Tongue (tissue), 2 donors: ENCODE results near the gene IL20RA. TPM values are rescaled to one million over a fixed set of nuclear protein-coding genes. Genes with fewer than 3 reads are reported as not detected.
"Not testable (repeated sequence)": the region's sequence is repeated elsewhere in the genome, so short reads cannot be mapped to it uniquely, and the experiment has no call there.

Experiments
- DNase-seq: peaks from one replicate; pipeline ENCODE4 v3.0.0-alpha.2; 2015
- total RNA-seq: library from RNA; depleted of rRNA; stranded (reverse); fragments of >200 nt; gene quantifications from one replicate; pipeline ENCODE4 v1.2.3, GENCODE V29; 2014

The IL20RA gene, protein sequence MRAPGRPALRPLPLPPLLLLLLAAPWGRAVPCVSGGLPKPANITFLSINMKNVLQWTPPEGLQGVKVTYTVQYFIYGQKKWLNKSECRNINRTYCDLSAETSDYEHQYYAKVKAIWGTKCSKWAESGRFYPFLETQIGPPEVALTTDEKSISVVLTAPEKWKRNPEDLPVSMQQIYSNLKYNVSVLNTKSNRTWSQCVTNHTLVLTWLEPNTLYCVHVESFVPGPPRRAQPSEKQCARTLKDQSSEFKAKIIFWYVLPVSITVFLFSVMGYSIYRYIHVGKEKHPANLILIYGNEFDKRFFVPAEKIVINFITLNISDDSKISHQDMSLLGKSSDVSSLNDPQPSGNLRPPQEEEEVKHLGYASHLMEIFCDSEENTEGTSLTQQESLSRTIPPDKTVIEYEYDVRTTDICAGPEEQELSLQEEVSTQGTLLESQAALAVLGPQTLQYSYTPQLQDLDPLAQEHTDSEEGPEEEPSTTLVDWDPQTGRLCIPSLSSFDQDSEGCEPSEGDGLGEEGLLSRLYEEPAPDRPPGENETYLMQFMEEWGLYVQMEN
- 4.6 TPM for total RNA-seq

DNA sequence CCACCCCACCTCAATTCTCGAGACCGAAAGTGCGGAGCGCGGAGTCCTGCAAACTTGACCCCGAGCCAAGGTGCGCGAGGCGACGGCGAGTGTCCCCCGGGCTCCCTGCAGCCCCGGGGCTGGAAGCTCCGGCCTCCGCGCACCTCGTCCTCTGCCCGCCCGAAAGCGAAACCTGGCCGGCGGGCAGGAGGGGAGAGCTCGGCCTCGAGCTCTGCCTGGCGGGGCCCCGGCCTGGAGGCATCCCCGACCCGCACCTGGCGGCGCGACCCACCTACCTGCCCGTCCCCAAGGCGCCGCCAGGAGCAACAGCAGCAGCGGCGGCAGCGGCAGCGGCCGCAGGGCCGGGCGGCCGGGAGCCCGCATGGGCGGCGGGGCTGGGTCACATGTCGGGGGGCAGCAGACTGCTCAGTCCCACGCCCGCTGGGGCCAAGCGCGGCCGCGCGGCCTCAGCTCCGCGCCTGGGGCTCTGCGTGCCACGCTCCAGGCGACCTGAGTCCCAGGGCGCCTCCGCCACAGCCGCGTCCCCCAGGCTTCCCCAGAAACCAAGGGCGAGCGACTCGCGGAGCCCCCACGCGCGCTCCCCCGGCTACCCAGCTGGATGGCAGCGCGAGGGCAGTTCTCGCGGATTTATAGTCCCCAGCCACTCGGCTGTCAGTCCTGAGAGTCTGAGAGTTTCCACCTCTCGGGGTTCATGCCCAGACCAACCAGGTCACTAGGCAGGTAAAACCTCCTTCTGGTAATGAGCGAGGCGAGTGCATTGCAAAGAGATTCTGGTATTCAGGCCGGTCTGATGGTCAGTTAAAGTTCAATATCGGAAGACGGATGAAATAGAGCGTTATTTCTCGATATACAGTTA, at the start of gene IL20RA:
Gene IL20RA, minus strand, starts transcription at position 600 of the 856 bp plus-strand sequence. Its CDS starts 237 bp downstream, at position 363.
- DNase-seq: peak; percentile 43

DNA sequence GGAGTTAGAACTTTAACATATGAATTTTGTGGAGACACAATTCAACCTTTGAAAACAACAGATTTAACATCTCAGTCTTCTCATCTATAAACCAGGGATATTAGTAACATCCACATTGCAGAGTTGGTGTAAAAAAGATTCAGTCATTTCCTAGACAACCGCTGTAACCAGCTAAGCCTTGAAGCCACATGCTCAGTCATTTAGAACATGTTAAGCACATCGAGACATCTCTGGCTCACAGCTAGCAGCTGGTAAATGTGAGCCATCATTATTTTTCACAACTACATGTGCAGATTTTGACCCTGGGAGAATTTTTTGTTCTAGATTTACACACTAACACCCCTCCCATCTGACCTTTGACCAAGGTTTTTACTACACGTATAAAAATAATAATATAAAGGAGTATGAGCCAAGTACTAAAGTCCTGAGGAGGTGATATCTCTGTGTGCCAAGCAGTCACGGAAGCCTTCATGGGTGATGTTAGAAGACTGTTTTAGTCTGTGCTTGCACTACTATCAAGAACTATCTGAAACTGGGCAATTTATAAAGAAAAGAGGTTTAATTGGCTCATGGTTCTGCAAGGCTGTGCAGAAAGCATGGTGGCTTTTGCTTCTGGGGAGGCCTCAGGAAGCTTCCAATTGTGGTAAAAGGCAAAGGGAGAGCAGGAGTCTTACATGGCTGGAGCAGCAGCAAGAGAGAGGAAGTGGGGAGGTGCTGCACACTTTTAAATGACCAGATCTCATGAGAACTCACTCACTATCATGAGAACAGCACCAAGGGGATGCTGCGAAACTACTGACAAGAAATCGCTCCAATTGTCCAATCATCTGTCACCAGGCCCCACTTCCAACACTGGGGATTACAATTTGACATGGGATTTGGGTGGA, 48.7 kb upstream of the IL20RA start:
- DNase-seq: no peak

DNA sequence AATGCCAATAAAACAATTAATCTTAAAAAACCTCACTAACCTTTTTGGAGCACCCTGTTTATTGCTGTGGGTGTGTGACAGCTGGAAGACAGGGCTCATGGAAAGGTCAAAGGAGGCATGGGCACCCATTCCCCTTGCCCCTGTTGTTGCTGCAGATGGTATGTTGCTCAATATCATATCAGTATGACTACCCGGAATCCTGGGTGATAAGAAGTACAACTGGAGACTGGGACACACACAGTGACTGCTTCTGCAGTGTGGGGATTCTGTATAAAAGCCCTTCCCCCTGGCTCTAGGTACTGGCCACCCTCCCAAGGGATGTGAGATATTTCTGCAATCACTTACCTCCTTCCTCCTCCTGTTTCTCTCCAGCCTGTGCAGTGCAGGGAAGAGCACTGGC, 47.3 kb upstream of the IL20RA start:
- no peak for DNase-seq

DNA sequence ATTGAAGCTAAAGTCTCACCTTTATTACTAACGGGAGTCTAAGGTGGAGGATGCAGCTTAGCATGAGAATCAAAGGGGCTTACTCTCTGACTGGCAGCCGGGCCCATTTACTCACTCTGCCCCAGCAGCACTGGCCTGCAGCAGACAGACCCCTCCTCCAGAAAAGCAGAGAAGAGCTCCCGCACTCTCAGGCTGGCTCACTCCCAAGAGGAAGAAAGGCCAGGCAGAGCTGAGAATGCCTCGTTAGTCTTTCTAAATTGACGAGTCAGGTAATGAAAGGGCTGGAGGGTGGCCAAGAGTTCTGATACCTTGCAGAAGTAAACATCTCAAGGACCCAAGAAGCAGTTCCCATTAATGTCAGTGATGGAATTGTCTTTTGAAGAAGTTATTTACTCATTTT, 44.5 kb upstream of the IL20RA start:
- DNase-seq: peak; percentile 11

DNA sequence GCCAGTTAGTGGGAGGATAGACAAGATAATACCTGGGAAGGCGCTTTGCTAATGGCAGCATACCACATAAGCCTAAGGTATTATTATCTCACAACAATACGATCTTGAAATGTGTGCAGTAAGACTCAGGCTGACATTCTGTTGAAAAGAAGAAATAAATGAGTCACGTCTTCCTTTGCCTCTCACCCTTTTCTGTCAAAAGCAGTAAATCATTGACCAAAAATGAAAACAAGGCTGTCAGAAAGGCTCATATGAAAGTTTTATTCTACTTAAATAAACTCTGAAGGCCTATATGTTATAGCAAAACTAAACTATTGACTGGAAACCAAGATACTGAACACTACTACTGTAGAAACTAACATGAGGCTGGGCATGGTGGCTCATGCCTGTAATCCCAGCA, 43.1 kb upstream of the IL20RA start:
- no peak for DNase-seq

DNA sequence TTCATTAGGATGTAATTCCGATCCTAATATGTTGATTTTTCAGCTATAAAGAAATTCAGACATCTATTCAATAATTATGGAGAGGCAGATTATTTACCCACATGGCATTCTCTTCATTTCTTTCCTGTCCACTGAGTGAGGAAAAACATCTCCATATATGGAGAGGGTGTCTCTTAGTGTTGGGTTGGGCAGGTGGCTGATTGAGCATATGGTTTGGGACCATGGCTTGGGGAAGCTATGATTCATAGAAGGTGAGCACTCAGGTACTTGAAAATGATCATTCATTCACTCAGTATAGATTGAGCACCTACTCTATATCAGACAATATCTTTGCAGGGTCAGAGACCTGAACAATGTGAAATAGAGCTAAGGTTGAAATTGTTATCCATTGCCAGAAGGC, 41.3 kb upstream of the IL20RA start:
- DNase-seq: no peak

DNA sequence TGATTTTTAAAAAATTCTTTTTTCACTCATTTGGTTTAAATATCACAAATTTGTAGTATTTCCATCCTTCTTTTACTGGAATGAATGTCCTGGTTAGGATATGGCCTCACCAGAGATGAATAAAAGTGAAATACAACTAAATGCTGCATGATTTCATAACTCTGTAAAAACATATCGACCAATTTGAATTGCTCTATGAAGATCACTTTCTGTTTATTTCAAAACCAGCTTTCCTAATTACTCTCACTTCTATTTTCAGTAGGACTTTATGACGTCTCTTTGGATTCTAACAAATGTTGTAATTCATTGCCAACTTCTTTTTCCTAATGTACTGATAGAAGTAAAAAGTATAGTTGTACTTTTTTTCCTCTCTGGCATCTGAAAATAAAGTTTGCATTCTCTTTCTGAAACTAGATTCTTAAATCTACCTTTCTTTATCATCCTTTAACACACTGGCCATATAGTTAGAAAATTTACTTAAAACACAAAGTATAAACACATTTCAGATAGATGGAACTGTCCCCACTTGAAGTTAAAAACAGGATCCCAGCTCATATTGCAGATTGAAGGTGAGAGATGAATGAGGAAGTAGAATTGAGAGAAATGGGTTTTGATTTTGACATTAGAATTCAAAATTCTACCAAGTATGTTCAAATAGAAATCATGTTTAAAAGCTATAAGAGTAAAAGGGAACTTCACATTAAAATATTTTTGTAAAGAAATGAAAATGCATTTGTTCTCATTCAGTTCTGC, 40.3 kb upstream of the IL20RA start:
- no peak for DNase-seq

DNA sequence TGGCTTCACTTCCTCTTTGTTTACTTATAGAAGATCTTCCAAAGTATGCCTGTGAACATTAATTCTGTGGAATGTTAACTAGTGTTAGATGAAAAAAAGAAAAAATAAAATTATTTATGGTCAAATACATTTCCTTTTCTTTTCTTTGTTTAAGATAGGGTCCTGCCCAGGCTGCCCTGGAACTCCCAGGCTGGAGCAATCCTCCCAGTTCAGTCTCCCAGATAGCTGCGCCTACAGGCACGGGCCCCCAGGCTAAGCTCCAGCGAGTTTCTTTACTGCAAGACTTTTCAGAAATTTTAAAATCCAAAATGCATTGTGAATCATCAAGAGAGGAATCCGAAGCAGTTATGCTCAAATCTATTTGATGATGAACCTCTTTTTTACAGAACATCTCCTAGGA, 39.3 kb upstream of the IL20RA start:
- no peak for DNase-seq

DNA sequence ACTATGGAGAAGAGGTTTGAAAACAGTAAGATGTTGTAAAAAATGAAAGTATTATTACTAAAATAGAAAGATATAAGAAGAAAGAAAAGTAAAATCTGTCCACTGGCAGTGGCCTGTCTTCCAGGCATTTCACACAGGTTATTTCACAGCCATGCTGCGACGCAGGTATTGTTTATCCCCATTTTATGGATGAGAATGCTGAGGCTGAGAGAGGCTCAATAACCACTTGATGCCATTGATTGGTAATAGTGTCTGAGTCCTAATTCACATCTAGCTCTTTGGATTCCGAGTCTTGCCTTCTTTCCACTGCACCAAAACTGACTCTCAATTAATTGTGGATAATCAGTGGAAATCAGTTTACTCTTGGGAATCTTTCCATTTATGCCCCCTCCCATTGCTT, 37.2 kb upstream of the IL20RA start:
- DNase-seq: no peak

DNA sequence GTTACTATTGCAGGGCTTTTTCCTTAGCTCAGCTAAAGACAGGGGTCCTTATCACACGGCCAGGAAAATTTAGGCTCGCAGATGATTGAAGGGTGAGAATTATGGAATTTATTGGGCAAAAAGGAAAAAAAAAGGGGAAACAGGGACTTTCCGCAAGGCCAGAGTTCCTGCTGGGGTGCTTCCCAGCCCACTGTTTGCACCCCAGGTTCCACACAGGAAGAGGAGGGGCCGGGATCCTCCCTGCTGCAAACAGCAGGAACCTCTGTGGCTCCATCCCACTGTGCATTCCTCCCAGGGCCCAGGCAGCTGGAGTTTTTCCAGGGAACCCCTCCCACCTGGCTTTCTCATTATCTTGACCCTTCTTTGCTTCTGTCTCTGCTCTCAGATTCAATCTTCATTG, 35.9 kb upstream of the IL20RA start:
- no peak for DNase-seq

DNA sequence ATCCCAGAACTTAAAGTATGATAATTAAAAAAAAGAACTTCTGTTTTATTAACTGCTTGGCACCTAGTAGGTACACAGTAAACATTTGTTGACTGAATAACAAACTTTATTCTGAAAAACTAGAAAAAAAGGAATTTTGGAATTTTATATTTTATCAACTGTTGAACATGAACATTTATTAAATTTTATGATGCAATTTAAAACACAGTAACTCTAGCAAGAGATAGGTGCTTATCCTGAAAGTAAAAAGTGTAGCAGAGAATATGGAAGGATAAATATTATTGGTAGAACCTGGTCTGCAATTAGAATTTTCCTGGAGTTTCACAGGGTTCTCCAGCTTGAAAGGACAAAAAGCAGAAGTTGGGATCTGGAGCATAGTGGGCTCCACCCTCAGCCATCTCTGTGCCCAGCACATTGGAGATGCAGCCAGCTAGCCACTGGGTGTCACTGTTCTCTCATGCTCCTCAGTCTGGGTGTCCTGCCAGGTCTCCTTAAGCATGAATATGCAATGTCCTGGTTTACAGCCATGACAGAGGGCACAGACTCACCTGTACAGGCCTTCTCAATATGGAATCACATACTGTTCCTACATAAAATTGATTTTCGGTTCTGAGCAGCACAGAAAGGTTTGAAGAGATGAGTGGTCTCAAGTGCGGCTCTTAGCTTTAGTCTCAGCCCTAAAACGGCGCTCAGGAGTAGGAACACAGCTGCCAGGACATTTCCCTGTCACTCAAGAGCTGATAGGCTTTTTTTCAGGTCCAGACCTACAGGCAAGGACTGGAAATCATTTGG, 31.7 kb upstream of the IL20RA start:
- peak; percentile 76 for DNase-seq

DNA sequence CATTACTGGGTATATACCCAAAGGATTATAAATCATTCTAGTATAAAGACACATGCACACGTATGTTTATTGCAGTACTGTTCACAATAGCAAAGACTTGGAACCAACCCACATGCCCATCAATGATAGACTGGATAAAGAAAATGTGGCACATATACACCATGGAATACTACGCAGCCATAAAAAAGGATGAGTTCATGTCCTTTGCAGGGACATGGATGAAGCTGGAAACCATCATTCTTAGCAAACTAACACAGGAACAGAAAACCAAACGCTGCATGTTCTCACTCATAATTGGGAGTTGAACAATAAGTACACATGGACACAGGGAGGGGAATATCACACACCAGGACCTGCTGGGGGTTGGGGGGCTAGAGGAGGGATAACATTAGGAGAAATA, 31.0 kb upstream of the IL20RA start:
- not testable (repeated sequence) for DNase-seq

DNA sequence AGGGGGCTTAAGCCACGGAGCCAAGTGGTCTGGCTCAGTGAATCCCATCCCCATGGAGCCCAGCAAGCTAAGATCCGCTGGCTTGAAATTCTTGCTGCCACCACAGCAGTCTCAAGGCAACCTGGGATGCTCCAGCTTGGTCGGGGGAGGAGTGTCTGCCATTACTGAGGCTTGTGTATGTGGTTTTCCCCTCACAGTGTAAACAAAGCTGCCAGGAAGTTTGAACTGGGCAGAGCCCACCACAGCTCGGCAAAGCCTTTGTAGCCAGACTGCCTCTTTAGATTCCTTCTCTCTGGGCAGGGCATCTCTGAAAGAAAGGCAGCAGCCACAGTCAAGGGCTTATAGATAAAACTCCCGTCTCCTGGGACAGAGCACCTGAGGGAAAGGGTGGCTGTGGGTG, 25.5 kb upstream of the IL20RA start:
- DNase-seq: no peak

DNA sequence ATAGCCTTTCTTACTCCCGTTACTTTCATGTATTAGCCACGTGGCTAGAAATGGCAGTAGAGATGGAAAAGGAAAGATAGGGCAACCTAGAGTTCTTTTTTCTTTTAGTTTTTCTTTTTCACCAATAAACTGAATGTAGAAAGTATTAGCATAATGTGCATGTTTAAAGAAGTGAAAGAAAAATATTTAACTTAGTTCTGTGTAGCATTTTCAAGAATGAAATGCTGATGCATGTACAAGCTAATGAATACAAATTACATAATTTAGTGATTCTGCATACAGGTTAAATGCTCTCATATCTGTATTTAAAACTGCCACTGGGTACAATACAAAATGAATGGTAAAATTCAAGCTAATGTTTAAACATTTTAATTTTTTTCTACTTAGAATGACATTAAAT, 22.6 kb upstream of the IL20RA start:
- DNase-seq: no peak

DNA sequence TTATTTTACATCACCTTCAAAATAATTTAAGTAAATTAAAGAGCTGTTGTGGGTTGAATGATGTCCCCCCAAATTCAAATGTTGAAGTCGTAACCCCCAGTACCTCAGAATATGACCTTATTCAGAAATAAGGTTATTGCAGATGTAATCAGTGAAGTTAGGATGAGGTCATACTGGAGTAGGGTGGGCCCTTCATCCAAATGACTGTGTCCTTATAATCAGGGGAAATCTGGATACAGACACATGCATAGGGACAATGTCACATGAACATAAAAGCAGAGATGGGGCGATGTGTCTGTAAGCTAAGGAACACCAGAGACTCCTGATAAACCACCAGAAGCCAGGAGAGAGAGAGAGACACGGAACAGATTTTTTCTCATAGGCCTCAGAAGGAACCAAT, 13.3 kb upstream of the IL20RA start:
- no peak for DNase-seq

DNA sequence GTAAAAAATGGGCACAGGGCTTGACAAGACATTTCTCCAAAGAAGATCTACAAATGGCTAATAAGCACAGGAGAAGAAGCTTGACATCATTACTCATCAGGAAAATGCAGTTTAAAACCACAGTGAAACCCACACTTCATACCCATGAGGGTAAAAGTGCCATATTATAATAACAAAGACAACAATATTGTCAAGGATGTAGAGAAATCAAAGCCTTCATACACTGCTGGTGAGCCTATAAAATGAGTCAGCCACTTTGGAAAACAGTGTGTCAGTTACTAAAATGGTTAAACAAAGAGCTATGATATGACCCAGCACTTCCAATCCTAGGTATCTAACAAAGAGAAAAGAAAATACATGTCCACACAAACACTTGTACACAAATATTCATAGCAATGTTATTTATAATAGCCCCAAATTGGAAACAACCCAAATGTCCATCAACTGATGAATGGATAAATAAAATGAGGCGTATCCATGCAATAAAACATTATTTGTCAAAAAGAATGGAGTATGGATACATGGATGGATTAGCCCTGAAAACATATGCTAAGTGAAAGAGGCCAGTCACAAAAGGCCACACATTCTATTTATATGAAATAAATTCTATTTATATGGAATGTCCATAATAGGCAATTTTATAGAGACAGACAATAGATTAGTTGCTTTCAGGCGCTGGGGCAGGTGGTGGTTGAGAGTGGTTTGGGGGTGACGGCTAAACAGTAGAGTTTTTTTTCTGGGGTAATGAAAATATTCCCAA, 11.5 kb upstream of the IL20RA start:
- no peak for DNase-seq

DNA sequence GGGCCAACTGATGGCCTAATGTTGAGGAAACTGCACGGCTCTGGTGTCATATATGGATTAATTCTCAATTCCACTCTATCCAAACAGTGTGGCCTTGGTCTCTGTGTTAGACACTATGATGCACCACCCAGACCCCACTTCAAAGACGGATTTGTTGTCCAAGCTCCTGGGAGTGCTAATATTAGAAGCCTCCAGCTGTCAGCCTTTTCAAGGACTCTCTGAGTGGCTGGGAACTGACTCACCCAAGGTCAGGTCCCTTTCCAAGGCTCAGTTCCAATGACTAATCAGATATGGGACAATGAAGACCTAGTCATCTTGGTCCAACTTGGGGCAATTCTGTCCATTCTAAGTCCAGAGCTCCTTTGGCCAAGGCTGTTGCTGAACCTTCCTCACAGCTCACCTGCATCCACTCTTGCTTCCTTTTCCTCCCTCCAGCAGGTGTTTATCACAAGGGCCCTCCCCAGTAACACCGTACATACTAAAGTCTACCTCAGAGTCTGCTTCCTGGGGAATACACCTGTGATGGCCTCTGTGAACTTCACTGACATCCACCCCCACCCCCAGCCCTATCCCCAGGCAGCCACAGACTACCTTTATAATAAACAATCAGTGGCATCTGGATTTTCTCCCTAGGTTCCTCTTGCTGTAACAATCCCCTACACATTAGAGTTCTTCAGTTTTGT, 7.2 kb upstream of the IL20RA start:
- DNase-seq: peak; percentile 66

DNA sequence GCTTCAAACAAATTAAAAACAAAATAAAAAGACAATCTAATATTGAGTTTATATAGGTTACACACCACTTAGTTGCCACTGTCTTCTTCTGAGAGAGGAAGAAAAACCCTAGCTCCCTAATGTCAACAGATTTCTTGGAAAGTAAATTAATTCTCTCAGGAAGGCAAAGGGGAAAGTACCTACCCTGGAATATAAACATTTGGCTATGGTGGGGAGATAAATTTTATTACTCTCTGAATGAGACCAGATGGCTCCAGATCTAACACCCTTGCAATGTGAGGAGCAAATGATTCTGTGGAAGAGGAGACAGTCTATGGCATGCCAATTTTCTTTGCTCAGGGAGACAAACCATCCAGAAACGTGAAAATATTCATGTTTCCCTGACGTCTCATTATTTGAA, 4.3 kb upstream of the IL20RA start:
- DNase-seq: no peak

DNA sequence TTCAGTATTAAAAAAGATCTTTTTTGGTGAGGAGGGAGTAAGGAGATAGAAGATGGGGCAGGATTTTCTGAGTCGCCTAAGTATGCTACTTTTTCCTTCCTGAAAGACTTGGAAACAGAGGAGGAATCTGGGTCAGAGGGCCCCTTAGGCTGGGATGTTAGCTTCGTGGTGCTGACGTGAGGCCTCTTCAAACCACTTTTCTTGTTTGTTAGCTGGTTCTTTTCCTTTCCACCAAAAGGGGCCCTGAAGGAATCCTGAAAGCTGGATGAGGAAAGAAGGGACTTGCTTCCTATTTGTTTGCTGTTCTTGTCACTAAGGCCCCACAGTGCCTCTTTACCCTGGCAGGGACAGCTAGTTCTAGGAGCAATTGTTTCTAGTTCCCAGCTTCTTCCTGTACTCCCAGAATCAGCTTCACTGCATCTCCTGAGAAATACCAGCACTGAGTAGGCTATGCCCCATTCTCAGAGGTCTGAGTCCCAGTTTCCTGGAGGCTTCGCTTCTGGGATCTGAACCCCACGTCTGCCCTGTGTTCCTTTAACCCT, 2.2 kb upstream of the IL20RA start:
- no peak for DNase-seq
